ENCODE measurements around the gene LCORL.

DNA sequence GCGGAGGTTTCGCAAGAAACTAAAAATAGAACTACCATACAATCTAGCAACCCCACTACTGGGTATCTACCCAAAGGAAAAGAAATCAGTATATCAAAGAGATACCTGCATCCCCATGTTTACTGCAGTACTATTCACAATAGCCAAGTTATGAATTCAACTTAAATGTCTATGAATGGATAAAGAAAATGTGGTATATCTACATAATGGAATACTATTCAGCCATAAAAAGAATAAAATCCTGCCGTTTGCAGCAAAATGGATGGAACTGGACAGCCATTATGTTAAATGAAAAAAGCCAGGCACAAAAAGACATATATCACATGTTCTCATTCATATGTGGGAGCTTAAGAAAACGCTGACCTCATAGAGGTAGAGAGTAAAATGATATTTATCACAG, 65.3 kb downstream of the LCORL start:
- TF ChIP-seq SPI1 (IDR thresholded peaks at IDR 0.05; ENCODE audit: borderline replicate concordance, low read depth) = no peak
- TF ChIP-seq, protein P1, sequence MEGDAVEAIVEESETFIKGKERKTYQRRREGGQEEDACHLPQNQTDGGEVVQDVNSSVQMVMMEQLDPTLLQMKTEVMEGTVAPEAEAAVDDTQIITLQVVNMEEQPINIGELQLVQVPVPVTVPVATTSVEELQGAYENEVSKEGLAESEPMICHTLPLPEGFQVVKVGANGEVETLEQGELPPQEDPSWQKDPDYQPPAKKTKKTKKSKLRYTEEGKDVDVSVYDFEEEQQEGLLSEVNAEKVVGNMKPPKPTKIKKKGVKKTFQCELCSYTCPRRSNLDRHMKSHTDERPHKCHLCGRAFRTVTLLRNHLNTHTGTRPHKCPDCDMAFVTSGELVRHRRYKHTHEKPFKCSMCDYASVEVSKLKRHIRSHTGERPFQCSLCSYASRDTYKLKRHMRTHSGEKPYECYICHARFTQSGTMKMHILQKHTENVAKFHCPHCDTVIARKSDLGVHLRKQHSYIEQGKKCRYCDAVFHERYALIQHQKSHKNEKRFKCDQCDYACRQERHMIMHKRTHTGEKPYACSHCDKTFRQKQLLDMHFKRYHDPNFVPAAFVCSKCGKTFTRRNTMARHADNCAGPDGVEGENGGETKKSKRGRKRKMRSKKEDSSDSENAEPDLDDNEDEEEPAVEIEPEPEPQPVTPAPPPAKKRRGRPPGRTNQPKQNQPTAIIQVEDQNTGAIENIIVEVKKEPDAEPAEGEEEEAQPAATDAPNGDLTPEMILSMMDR (IDR thresholded peaks at IDR 0.05; ENCODE audit: insufficient read depth, low read length) = no peak
